Vagina (tissue), 2 donors: ENCODE measurements around the gene GRK5.

Source experiments
- CTCF ChIP-seq, 3 experiments: fragments of 450-650 bp in 2 of 3; fragments of 200-600 bp in 1 of 3; sonication (generic) in 1 of 3; IDR thresholded peaks; one replicate each; pipeline ENCODE4 v1.5.1; 2017 to 2019; ENCODE audit warnings: antibody characterized with exemption in 3 of 3, mild to moderate bottlenecking in 2 of 3, moderate library complexity in 2 of 3
- POLR2A ChIP-seq, 2 donors: fragments of 450-650 bp; IDR thresholded peaks; one replicate each; pipeline ENCODE4 v1.6.1; 2017; ENCODE audit warnings: antibody characterized with exemption in 2 of 2, mild to moderate bottlenecking in 2 of 2, moderate library complexity in 2 of 2

- TF ChIP-seq CTCF (IDR thresholded peaks at IDR 0.05), result no peak
- no peak for TF ChIP-seq POLR2A (IDR thresholded peaks at IDR 0.05)
Observed at GRCh38 chr10:119161680-119162451, 45.5 kb upstream of the GRK5 start.
